GM19023 (cell line): Measurements from ENCODE around the gene PKIG.
A peak's percentile ranks its signal among the peaks of the same experiment; 100 is the strongest.

ENCODE experiments used
- ATAC-seq: cut with Tn5 transposase; IDR thresholded peaks from one replicate; pipeline ENCODE4 v1.9.1; 2021; ENCODE audit warnings: mild to moderate bottlenecking, moderate library complexity; ENCODE audit not compliant: unreplicated experiment

Gene PKIG

DNA sequence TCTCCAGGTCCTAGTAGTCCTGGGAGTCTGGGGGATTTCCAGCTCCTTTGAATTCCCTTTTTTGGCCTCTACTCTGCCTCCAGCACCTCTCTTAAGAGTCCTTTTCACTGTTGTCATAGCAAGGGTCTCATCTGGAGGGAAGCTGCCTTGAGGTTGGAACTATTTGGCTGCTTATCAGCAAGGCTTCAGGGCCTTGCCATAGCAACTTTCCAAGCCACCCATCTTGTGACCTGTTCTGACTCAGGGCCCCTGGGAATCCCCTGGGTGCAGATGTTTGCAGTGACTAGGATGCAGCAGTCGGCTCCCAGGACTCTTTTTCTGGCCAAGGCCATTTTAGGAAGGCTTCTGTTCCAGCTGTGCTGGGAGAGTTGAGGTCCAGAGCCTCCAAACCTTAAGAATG, 12.4 kb downstream of the PKIG start:
- ATAC-seq: no peak

- no peak for ATAC-seq
Measured at GRCh38 chr20:44596010-44596409, 13.6 kb downstream of the PKIG start.

- no peak for ATAC-seq
Measured at GRCh38 chr20:44596876-44597275, 14.5 kb downstream of the PKIG start.

GRCh38 chr20:44597516-44597915, 15.1 kb downstream of the PKIG start:
- no peak for ATAC-seq

- no peak for ATAC-seq
Measured at GRCh38 chr20:44597930-44598329, 15.6 kb downstream of the PKIG start.

GRCh38 chr20:44598423-44599305, 16.3 kb downstream of the PKIG start:
- no peak for ATAC-seq

- no peak for ATAC-seq
Measured at GRCh38 chr20:44599715-44600114, 17.3 kb downstream of the PKIG start.

GRCh38 chr20:44600301-44600700, 17.9 kb downstream of the PKIG start:
- no peak for ATAC-seq

GRCh38 chr20:44600758-44601201, 18.4 kb downstream of the PKIG start:
- no peak for ATAC-seq

DNA sequence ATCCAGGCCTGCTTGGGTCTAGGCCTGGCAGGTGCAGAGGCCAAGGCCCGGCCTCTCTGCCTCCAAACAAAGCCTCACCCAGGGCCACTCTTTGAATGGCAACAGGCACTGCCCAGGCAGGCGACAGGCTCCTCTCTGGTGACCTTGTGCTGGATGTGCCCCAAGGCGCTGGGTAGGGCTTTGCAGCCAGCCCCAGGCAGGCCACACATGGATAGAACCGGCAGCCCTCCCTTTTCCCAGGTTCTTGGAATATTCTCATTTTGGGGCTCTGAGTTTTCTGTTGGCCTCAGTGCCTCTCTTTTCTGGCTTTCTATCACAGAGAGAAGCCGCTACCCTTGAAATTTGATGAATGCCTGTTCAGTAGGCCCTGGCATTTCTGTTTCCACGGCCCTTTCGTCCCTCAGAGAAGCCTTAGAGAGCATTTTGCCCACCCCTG, 18.9 kb downstream of the PKIG start:
- ATAC-seq: no peak

GRCh38 chr20:44601801-44602204, 19.4 kb downstream of the PKIG start:
- no peak for ATAC-seq

- no peak for ATAC-seq
Measured at GRCh38 chr20:44603327-44603726, 20.9 kb downstream of the PKIG start.

- no peak for ATAC-seq
Measured at GRCh38 chr20:44606725-44607441, 24.5 kb downstream of the PKIG start.

GRCh38 chr20:44609006-44609515, 26.7 kb downstream of the PKIG start:
- no peak for ATAC-seq

- ATAC-seq: peak; percentile 81
Measured at GRCh38 chr20:44609516-44610312, 27.3 kb downstream of the PKIG start.

DNA sequence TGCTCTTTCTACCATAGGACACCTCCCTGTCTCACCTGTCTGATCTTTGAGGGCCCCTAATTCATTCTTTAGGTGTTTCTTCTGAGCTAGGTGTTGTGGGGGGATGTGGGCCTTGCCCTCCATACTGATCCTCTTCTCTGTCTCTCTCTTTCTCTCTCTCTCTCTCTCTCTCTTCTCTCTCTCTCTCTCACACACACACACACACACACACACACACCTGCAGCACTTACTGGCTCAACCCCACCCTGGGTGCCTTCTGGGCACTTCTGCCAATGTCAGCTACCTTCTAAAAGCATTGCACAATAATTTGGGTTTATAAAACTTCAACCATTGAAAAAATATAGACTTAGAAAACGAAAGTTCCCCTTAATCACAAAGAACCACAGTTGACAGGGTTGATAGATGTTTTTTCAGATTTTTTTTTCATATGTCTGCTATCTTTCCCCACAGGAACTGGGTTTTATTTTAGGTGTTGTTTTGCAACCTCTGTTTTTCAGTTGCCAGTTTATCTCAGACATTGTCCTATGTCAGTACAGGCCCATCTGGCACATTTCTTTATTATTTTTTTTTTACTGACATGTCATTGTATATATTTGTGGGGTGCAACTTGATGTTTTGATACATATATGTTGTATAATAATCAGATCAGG, 28.1 kb downstream of the PKIG start:
- peak; percentile 11 for ATAC-seq

GRCh38 chr20:44613575-44613974, 31.2 kb downstream of the PKIG start:
- ATAC-seq: no peak

DNA sequence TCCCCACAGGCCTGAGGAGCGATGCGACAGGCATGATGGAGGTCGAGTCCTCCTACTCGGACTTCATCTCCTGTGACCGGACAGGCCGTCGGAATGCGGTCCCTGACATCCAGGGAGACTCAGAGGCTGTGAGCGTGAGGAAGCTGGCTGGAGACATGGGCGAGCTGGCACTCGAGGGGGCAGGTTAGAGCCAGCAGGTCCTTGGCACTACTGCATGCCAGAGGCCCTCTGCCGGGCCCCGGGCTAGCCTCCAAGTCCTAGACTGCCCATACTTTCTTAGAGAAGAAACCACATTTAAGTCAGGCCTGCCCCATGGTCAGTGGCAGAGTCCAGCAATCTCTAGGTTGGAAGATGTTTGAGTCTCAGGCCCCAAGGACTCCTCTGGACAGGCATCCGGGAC, 32.1 kb downstream of the PKIG start:
- ATAC-seq: no peak

- ATAC-seq: no peak
Measured at GRCh38 chr20:44615169-44615791, 32.9 kb downstream of the PKIG start.
